GM18517 (cell line): ENCODE measurements around the gene ACACB.

Source experiments
- ATAC-seq: cut with Tn5 transposase; IDR thresholded peaks from one replicate; pipeline ENCODE4 v1.9.1; 2021; ENCODE audit warnings: mild to moderate bottlenecking, moderate library complexity; ENCODE audit not compliant: unreplicated experiment

Gene ACACB

GRCh38 chr12:109115758-109116610, at the start of gene ACACB:
ACACB (plus strand) TSS chr12:109116587; CDS start chr12:109139406, 22,819 bp downstream.
- no peak for ATAC-seq

- no peak for ATAC-seq
These were observed 46.8 kb upstream of the ACACB start for GRCh38 chr12:109069307-109070271.

GRCh38 chr12:109074866-109075265, 41.5 kb upstream of the ACACB start:
- no peak for ATAC-seq

- ATAC-seq = no peak
These were observed 33.6 kb upstream of the ACACB start for GRCh38 chr12:109082751-109083150.

- ATAC-seq = no peak
These were observed 32.0 kb upstream of the ACACB start for GRCh38 chr12:109084425-109084824.

GRCh38 chr12:109085590-109085989, 30.8 kb upstream of the ACACB start:
- no peak for ATAC-seq

- no peak for ATAC-seq
These were observed 29.1 kb upstream of the ACACB start for GRCh38 chr12:109087250-109087649.

GRCh38 chr12:109088818-109089217, 27.6 kb upstream of the ACACB start:
- ATAC-seq = no peak

GRCh38 chr12:109089683-109090082, 26.7 kb upstream of the ACACB start:
- ATAC-seq = no peak

- no peak for ATAC-seq
These were observed 23.8 kb upstream of the ACACB start for GRCh38 chr12:109092497-109093021.

- ATAC-seq = peak; percentile 68
These were observed 23.1 kb upstream of the ACACB start, which contains the start of gene ALKBH2 for GRCh38 chr12:109093022-109093918. ALKBH2 (minus strand) TSS chr12:109093472; CDS start chr12:109092786, 686 bp downstream.

GRCh38 chr12:109097140-109097434, 19.3 kb upstream of the ACACB start:
- ATAC-seq = no peak

GRCh38 chr12:109097435-109098182, 18.8 kb upstream of the ACACB start, which contains the start of gene UNG:
UNG (plus strand) TSS chr12:109097597; CDS start chr12:109097680, 83 bp downstream.
- peak; percentile 68 for ATAC-seq

- peak; percentile 35 for ATAC-seq
These were observed 18.2 kb upstream of the ACACB start for GRCh38 chr12:109098183-109098604.

GRCh38 chr12:109098651-109099050, 17.7 kb upstream of the ACACB start:
- no peak for ATAC-seq

GRCh38 chr12:109099431-109100020, 16.9 kb upstream of the ACACB start:
- ATAC-seq = no peak

- ATAC-seq = no peak
These were observed 15.6 kb upstream of the ACACB start for GRCh38 chr12:109100741-109101140.

GRCh38 chr12:109102491-109102890, 13.9 kb upstream of the ACACB start:
- ATAC-seq = no peak

- no peak for ATAC-seq
These were observed 11.2 kb upstream of the ACACB start for GRCh38 chr12:109105176-109105575.
